HCT116 (cell line): ENCODE results near the gene ZNF860.

ENCODE experiments used
- CTCF ChIP-seq, 3 experiments: fragments of 200-600 bp in 1 of 3; sonication (generic) in 1 of 3; IDR thresholded peaks in 2 of 3; conservative IDR thresholded peaks in 1 of 3; 2 replicates each; pipeline ENCODE4 v1.5.1; 2012 to 2017; ENCODE audit warnings: low read depth in 2 of 3, low read length in 2 of 3, antibody characterized with exemption in 1 of 3, borderline replicate concordance in 1 of 3, control low read depth in 1 of 3, mild to moderate bottlenecking in 1 of 3, mixed read lengths in 1 of 3, mixed run types in 1 of 3, moderate library complexity in 1 of 3; ENCODE audit not compliant: insufficient read depth in 1 of 3
- ELF1 ChIP-seq: IDR thresholded peaks from 2 replicates; pipeline ENCODE4 v1.6.1; 2012; ENCODE audit warnings: low read depth, borderline replicate concordance
- EZH2 ChIP-seq: fragments of 200-600 bp; sonication (generic); IDR thresholded peaks from 2 replicates; pipeline ENCODE4 v1.6.1; 2017; ENCODE audit warnings: antibody characterized with exemption, mixed run types
- SRF ChIP-seq: IDR thresholded peaks from 2 replicates; pipeline ENCODE4 v1.6.1; 2012; ENCODE audit warnings: low read depth

GRCh38 chr3:31946484-31947081, 35.0 kb upstream of the ZNF860 start:
- no peak for TF ChIP-seq CTCF (IDR thresholded peaks at IDR 0.05 in 2 of 3, conservative IDR thresholded peaks at IDR 0.05 in 1 of 3; ENCODE audit: borderline replicate concordance in 1 of 3, insufficient read depth in 1 of 3, low read depth in 2 of 3, low read length in 2 of 3)
- no peak for TF ChIP-seq SRF
- no peak for TF ChIP-seq EZH2
- TF ChIP-seq ELF1, result no peak
